Osteocyte (in vitro differentiated cells): ENCODE results near the gene SGTA. TPM values are rescaled to one million over a fixed set of nuclear protein-coding genes. Genes with fewer than 3 reads are reported as not detected.
A peak's percentile ranks its signal among the peaks of the same experiment; 100 is the strongest.

ENCODE experiments used
- DNase-seq: peaks from one replicate; pipeline ENCODE4 v3.0.0; 2021; ENCODE audit warnings: mixed read lengths; ENCODE audit not compliant: unreplicated experiment; ENCODE audit errors: extremely low spot score
- H3K27ac Mint-ChIP-seq: one replicate; pipeline ENCODE4 v1.8.0; 2021; ENCODE audit warnings: mild to moderate bottlenecking, mixed read lengths; ENCODE audit not compliant: unreplicated experiment
- H3K27me3 Mint-ChIP-seq: one replicate; pipeline ENCODE4 v1.8.0; 2021; ENCODE audit warnings: mixed read lengths; ENCODE audit not compliant: unreplicated experiment
- H3K36me3 Mint-ChIP-seq: one replicate; pipeline ENCODE4 v1.8.0; 2021; ENCODE audit warnings: mixed read lengths; ENCODE audit not compliant: unreplicated experiment
- H3K4me1 Mint-ChIP-seq: one replicate; pipeline ENCODE4 v1.8.0; 2021; ENCODE audit warnings: mixed read lengths; ENCODE audit not compliant: unreplicated experiment
- H3K4me3 Mint-ChIP-seq: one replicate; pipeline ENCODE4 v1.8.0; 2021; ENCODE audit warnings: mild to moderate bottlenecking, moderate library complexity, mixed read lengths; ENCODE audit not compliant: unreplicated experiment
- H3K9me3 Mint-ChIP-seq: one replicate; pipeline ENCODE4 v1.8.0; 2021; ENCODE audit warnings: mixed read lengths; ENCODE audit not compliant: unreplicated experiment
- total RNA-seq: library from RNA; stranded (reverse); gene quantifications from 2 replicates; pipeline ENCODE4 v1.2.1, GENCODE V29; 2021
- TF ChIP-seq, protein P1 (sequence below): fragments of 200-600 bp; sonication (generic); IDR thresholded peaks from 2 replicates; pipeline ENCODE4 v1.5.0; 2021; ENCODE audit warnings: antibody characterized with exemption, mild to moderate bottlenecking, moderate library complexity

The SGTA gene
- total RNA-seq, 1 donor from 2014 or later, result 53.2 TPM

GRCh38 chr19:2816641-2817040, 33.6 kb upstream of the SGTA start:
- Mint-ChIP-seq H3K4me1 (peaks cover 8% of the 10 kb centered on the region), H3K27ac (no peak overlapping the region), H3K27me3 (no peaks in the 10 kb centered on the region), H3K4me3 (no peak overlapping the region), H3K36me3 (no peaks in the 10 kb centered on the region), H3K9me3 (no peaks in the 10 kb centered on the region)
- no peak for DNase-seq
- TF ChIP-seq, protein P1, sequence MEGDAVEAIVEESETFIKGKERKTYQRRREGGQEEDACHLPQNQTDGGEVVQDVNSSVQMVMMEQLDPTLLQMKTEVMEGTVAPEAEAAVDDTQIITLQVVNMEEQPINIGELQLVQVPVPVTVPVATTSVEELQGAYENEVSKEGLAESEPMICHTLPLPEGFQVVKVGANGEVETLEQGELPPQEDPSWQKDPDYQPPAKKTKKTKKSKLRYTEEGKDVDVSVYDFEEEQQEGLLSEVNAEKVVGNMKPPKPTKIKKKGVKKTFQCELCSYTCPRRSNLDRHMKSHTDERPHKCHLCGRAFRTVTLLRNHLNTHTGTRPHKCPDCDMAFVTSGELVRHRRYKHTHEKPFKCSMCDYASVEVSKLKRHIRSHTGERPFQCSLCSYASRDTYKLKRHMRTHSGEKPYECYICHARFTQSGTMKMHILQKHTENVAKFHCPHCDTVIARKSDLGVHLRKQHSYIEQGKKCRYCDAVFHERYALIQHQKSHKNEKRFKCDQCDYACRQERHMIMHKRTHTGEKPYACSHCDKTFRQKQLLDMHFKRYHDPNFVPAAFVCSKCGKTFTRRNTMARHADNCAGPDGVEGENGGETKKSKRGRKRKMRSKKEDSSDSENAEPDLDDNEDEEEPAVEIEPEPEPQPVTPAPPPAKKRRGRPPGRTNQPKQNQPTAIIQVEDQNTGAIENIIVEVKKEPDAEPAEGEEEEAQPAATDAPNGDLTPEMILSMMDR, result no peak

DNA sequence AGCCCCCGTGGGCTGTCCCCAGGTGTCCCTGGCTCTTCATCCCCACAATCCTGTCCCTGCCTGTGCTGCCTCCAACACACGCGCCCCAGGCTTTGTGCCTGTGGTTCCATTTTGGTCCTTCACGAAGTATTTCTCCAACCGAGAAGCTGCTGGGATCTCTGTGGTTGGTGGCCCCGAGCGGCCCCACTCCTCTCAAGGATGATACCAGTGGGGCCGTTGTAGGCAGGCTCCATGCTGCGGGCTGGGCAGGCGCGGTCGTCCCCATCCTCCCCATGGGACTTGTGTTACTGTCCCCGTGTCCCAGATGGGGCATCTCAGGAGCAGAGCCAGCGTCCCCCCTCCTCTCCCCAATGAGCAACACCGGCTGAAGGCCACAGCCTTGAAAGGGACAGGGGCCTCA, 32.9 kb upstream of the SGTA start:
- Mint-ChIP-seq H3K4me3 (no peak overlapping the region), H3K27ac (no peak overlapping the region), H3K4me1 (peaks cover 4% of the 10 kb centered on the region)

GRCh38 chr19:2815191-2815614, 32.1 kb upstream of the SGTA start:
- H3K4me3 Mint-ChIP-seq, result no peak overlapping the region
- H3K36me3 Mint-ChIP-seq, result no peaks in the 10 kb centered on the region
- TF ChIP-seq, protein P1, result no peak
- DNase-seq, result no peak
- H3K9me3 Mint-ChIP-seq, result no peaks in the 10 kb centered on the region
- no peak overlapping the region for H3K27ac Mint-ChIP-seq
- H3K27me3 Mint-ChIP-seq, result no peaks in the 10 kb centered on the region
- H3K4me1 Mint-ChIP-seq, result peaks cover under 1% of the 10 kb centered on the region

More for the DNA sequence above, 32.9 kb upstream of the SGTA start:
- Mint-ChIP-seq H3K9me3 (no peaks in the 10 kb centered on the region), H3K27me3 (no peaks in the 10 kb centered on the region), H3K36me3 (no peaks in the 10 kb centered on the region)
- no peak for DNase-seq
- TF ChIP-seq, protein P1, result no peak

- H3K36me3 Mint-ChIP-seq, result no peaks in the 10 kb centered on the region
- no peak overlapping the region for H3K27ac Mint-ChIP-seq
- TF ChIP-seq, protein P1, result no peak
- no peak overlapping the region for H3K4me3 Mint-ChIP-seq
- no peaks in the 10 kb centered on the region for H3K9me3 Mint-ChIP-seq
- no peaks in the 10 kb centered on the region for H3K4me1 Mint-ChIP-seq
- no peaks in the 10 kb centered on the region for H3K27me3 Mint-ChIP-seq
- peak; percentile 83 for DNase-seq
Measured at GRCh38 chr19:2814426-2814825, 31.4 kb upstream of the SGTA start.

GRCh38 chr19:2813235-2814160, 30.4 kb upstream of the SGTA start:
- Mint-ChIP-seq H3K4me3 (no peak overlapping the region), H3K36me3 (peaks cover 3% of the 10 kb centered on the region), H3K27me3 (no peaks in the 10 kb centered on the region), H3K9me3 (no peaks in the 10 kb centered on the region), H3K4me1 (no peaks in the 10 kb centered on the region), H3K27ac (no peak overlapping the region)
- TF ChIP-seq, protein P1, result no peak
- DNase-seq, result peak; percentile 80
